Measurements from ENCODE around the gene DHODH.
"Not testable (repeated sequence)": the region's sequence is repeated elsewhere in the genome, so short reads cannot be mapped to it uniquely, and the experiment has no call there.

- TF ChIP-seq CTCF (IDR thresholded peaks at IDR 0.05 in 8 of 11, conservative IDR thresholded peaks at IDR 0.05 in 3 of 11); POLR2A (IDR thresholded peaks at IDR 0.05): not testable (repeated sequence)
These were observed 48.8 kb downstream of the DHODH start for GRCh38 chr16:72057313-72057712.
